Naive B cell (primary cell): ENCODE measurements around the gene HNRNPUL1. TPM values are rescaled to one million over a fixed set of nuclear protein-coding genes. Genes with fewer than 3 reads are reported as not detected.

Experiments used
- ATAC-seq, 2 donors: fragments of 150-1000 bp; cut with Tn5 transposase; 2 replicates each; pipeline ENCODE4 v1.10.0; 2021; ENCODE audit warnings: low read depth in 2 of 2, mild to moderate bottlenecking in 2 of 2, moderate library complexity in 2 of 2
- DNase-seq: peaks from one replicate; pipeline ENCODE4 v3.0.0; 2022
- H3K27ac Mint-ChIP-seq, 6 donors: one replicate each; pipeline ENCODE4 v1.8.0; 2020 to 2022; ENCODE audit warnings: mild to moderate bottlenecking in 6 of 6, mixed read lengths in 6 of 6, moderate library complexity in 5 of 6, inconsistent platforms in 2 of 6
- H3K27me3 Mint-ChIP-seq, 3 donors: one replicate each; pipeline ENCODE4 v1.8.0; 2021 to 2022; ENCODE audit warnings: mixed read lengths in 3 of 3, mild to moderate bottlenecking in 1 of 3
- H3K36me3 Mint-ChIP-seq, 2 donors: one replicate each; pipeline ENCODE4 v1.8.0; 2020 to 2022; ENCODE audit warnings: mixed read lengths in 2 of 2, inconsistent platforms in 1 of 2, mild to moderate bottlenecking in 1 of 2
- H3K4me1 Mint-ChIP-seq, 3 donors: one replicate each; pipeline ENCODE4 v1.8.0; 2020 to 2022; ENCODE audit warnings: mixed read lengths in 3 of 3, inconsistent platforms in 1 of 3, mild to moderate bottlenecking in 1 of 3, moderate library complexity in 1 of 3
- H3K4me3 Mint-ChIP-seq, 8 donors: one replicate each; pipeline ENCODE4 v1.8.0; 2020 to 2022; ENCODE audit warnings: mild to moderate bottlenecking in 8 of 8, mixed read lengths in 8 of 8, moderate library complexity in 8 of 8, inconsistent platforms in 2 of 8
- H3K9me3 Mint-ChIP-seq, 7 donors: one replicate each; pipeline ENCODE4 v1.8.0; 2020 to 2022; ENCODE audit warnings: mixed read lengths in 7 of 7, mild to moderate bottlenecking in 5 of 7, inconsistent platforms in 2 of 7, moderate library complexity in 1 of 7
- polyA plus RNA-seq, 6 donors: library from polyadenylated mRNA; unstranded; fragments of 300-500 nt; fragmentation: Illumina TruSeq; gene quantifications; one replicate each; pipeline ENCODE4 v1.2.3, GENCODE V29; 2021; ENCODE audit warnings: low read depth in 6 of 6

HNRNPUL1 gene
- polyA plus RNA-seq, 6 donors from 2014 or later, result 26.2 to 85.3 (median 54.4) TPM

DNA sequence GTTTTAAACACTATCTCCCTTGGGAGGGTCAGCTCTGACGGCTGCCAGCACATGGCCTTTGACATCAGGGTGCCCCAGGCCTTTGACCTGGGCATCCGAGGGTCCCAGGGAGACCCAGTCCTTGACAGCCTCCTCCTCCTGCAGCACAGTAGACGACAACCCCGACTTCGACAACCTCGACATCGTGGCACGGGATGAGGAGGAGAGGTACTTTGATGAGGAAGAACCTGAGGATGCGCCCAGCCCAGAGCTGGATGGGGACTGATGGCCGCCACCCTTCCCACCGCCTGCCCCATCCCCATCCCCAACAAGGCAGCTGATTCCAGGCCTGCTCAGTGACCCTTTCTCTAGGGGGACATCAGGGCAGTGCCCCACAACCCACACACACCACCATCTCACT is 58.3 kb downstream of the HNRNPUL1 start:
- peaks cover 44 to 64% (median 62%) of the 10 kb centered on the region in 3 donors for H3K4me1 Mint-ChIP-seq
- H3K36me3 Mint-ChIP-seq, result peaks cover 0 to under 1% of the 10 kb centered on the region in 2 donors
- no peaks in the 10 kb centered on the region for H3K27me3 Mint-ChIP-seq
- ATAC-seq (no peak), DNase-seq (no peak)
- H3K27ac Mint-ChIP-seq, result peak overlapping the region; percentile 74 to 98 (median 92)
- H3K9me3 Mint-ChIP-seq, result no peaks in the 10 kb centered on the region
- H3K4me3 Mint-ChIP-seq, result peak overlapping the region in 2 of 8 donors; percentile 20 to 25

DNA sequence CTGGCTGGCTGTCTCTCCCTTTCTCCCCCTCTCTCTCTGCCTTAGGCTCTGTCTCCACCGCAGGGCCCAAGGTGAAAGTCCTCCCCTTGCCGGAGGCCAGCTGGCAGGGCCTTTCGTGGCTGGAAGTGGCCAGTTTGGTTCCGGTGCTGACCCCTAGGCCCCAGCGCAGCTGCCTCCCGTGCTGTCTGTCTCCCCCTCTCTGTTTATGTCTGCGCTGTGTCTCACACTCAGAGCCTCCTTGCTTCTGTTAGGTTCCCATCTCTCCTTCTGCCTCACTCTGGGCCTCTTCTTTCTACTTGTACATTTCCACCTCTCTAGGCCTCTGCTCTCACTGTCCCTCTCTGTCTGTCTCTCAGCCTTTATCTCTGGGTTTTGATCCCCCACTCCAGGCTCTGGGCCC is 58.9 kb downstream of the HNRNPUL1 start:
- ATAC-seq, result no peak
- peaks cover 48 to 64% (median 62%) of the 10 kb centered on the region in 3 donors for H3K4me1 Mint-ChIP-seq
- peak overlapping the region; percentile 74 to 99 (median 94) for H3K27ac Mint-ChIP-seq
- no peak for DNase-seq
- H3K36me3 Mint-ChIP-seq, result no peaks in the 10 kb centered on the region
- no peaks in the 10 kb centered on the region for H3K9me3 Mint-ChIP-seq
- H3K27me3 Mint-ChIP-seq, result no peaks in the 10 kb centered on the region
- peak overlapping the region in 3 of 8 donors; percentile 44 to 72 (median 49) for H3K4me3 Mint-ChIP-seq

DNA sequence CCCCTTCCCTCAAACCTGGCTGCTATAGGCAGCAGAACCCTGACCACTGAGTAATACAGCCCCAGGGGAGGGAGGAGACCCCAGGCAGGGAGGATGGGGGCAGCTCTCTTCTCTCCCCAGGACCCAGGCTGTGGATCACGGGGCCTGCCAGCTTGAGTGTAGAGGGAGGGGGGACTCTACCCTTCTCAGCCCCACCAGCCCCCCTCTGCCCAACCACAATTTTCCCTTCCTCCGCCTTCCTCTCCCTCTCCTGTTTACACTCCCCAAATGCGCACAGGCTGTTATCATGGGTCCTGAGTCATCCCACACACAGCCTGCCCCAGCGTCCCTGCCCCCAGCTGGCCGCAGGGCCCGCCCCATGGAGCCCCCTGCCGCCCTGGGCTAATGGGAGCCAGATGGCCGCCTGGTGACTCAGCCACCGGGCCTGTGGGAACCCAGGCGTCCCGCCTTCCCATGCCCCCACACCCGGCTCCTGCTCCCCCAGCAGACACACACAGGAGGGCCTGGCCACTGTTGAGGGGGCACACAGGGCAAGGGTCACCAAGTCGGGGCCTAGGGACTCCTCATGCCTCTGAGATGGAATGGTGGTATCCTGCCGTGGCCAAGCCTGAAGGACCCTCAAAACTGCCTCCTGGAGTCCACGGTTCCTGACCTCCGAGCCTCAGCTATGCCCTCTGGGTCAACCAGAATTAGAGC is 59.4 kb downstream of the HNRNPUL1 start:
- Mint-ChIP-seq H3K4me1 (peaks cover 53 to 67% (median 63%) of the 10 kb centered on the region in 3 donors), H3K4me3 (peak overlapping the region in 2 of 8 donors; percentile 1 to 41), H3K9me3 (no peaks in the 10 kb centered on the region), H3K36me3 (no peaks in the 10 kb centered on the region), H3K27ac (peak overlapping the region; percentile 11 to 99 (median 98)), H3K27me3 (no peaks in the 10 kb centered on the region)
- DNase-seq (no peak), ATAC-seq (no peak)

DNA sequence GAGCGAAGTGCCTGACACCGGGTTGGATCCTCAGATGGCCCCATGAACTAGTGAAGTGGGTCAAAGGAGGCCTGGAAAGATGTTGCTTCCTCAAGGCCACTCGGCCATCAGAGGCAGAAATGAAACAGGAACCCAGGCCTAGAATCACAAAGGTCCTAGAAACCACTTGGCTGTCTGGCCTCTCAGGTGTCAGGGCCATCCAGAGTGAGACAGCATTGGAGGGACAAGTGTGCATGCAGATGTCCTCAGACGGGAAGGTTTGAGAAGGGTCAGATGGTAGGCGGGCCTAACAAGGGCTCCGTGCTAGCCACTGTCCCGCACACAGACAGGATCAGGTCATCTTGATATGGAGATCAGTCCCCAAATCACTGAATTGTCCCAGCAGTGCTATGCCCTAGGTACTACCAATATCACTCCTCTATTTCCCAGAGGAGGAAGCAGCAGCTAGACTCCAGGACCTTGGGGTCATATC is 60.1 kb downstream of the HNRNPUL1 start:
- H3K4me3 Mint-ChIP-seq, result peak overlapping the region; percentile 29 to 88 (median 68)
- H3K4me1 Mint-ChIP-seq, result peaks cover 59 to 73% (median 70%) of the 10 kb centered on the region in 3 donors
- H3K27ac Mint-ChIP-seq, result peak overlapping the region; percentile 15 to 99 (median 98)
- DNase-seq (no peak), ATAC-seq (no peak)
- H3K9me3 Mint-ChIP-seq, result no peaks in the 10 kb centered on the region
- no peaks in the 10 kb centered on the region for H3K36me3 Mint-ChIP-seq
- H3K27me3 Mint-ChIP-seq, result no peaks in the 10 kb centered on the region

DNA sequence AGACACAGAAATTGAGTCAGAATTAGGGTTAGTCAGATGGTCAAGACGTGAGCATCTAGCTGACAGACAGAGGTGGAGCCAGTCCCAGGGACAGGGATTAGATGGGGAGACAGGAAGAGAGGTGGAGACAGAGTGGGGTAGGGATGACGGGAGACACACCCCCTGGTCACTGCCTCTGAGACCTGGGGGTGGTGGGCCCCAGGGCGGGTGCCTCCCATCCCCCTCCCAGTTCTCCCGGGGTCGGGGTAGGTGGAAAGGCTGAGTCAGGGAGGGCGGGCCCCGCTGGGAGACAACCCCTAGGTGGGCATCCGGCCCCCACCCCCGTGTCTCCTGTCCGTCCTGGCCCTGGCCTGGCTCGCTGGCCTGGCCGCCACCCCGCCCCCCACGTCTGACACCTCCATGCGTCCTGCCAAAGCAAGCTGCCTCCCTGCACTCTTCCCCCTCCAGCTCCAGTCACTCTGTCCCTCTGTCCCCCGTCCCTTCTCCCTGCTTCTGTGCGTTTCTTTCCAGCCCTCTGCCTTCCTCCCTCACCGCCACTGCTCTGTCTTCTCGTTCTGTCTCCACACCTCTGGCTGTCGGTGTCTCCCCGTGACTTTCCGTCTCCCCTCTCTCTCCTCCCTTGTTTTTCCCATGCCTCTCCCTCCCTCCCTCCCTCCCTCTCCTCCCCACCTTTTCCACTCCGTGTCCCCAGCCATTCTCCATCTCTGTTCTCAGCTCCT is 60.9 kb downstream of the HNRNPUL1 start:
- H3K27ac Mint-ChIP-seq, result peak overlapping the region; percentile 95 to 99 (median 98)
- no peaks in the 10 kb centered on the region for H3K9me3 Mint-ChIP-seq
- peaks cover 0 to under 1% of the 10 kb centered on the region in 2 donors for H3K36me3 Mint-ChIP-seq
- no peak for DNase-seq
- H3K4me3 Mint-ChIP-seq, result peak overlapping the region; percentile 35 to 88 (median 74)
- H3K4me1 Mint-ChIP-seq, result peaks cover 59 to 73% (median 70%) of the 10 kb centered on the region in 3 donors
- no peaks in the 10 kb centered on the region for H3K27me3 Mint-ChIP-seq
- ATAC-seq, result no peak

DNA sequence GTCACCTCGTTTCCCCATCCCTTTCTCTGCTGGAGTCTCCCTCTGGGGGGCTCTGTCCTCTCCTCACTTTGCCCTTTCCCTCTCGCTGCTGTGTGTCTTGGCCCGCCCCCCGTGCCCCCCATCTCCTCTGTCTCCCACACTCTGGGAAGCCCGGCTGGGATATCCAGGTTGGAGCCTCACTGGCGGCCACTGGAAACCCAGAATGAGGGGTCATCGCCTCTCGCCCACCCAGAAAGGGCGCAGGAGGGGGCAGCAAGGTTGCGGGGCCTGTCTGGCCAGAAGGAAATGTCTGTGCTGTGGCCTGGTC is 61.4 kb downstream of the HNRNPUL1 start:
- no peaks in the 10 kb centered on the region for H3K9me3 Mint-ChIP-seq
- DNase-seq, result no peak
- peak overlapping the region in 4 of 8 donors; percentile 56 to 76 (median 74) for H3K4me3 Mint-ChIP-seq
- peaks cover 0 to 5% of the 10 kb centered on the region in 2 donors for H3K36me3 Mint-ChIP-seq
- peaks cover 63 to 76% (median 74%) of the 10 kb centered on the region in 3 donors for H3K4me1 Mint-ChIP-seq
- no peaks in the 10 kb centered on the region for H3K27me3 Mint-ChIP-seq
- H3K27ac Mint-ChIP-seq, result peak overlapping the region; percentile 75 to 99 (median 98)
- no peak for ATAC-seq

DNA sequence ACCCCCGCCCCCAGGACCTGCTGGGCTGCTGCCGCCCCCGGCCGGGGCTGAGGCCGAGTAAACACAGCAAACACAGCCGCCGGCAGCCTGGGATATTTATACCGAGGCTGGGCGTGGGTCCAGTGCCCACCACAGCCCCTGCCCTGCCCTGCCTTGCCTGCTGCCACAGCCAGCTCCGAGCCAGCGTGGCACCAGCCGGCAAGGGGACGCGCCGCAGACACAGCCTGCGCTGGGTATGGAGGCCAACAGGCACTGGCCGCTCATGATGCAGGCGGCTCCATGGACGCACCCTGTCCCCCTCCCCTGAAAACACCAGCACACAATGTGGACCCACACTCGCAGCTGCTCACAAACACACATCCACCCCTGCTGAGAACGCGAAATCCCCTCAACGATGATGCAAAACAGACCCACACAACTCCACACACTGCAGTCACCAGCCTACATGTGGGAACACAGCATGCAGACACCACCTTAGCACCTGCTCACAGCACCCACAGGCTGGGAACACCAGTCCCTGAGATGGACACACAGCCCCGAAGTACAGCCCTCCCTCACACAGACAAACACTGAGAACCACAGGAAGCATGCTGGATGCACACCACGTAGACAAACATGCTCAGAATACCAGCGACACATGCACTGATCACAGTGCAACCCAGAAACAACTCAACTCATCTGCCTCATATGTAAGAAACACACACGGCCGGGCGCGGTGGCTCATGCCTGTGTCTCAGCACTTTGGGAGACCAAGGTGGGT is 62.0 kb downstream of the HNRNPUL1 start:
- Mint-ChIP-seq H3K36me3 (peaks cover 0 to 11% of the 10 kb centered on the region in 2 donors), H3K4me1 (peaks cover 67 to 77% (median 72%) of the 10 kb centered on the region in 3 donors), H3K27ac (peak overlapping the region; percentile 93 to 98 (median 98)), H3K4me3 (peak overlapping the region; percentile 64 to 91 (median 88)), H3K9me3 (no peaks in the 10 kb centered on the region), H3K27me3 (no peaks in the 10 kb centered on the region)
- peak; percentile 80 for DNase-seq
- peak; percentile 54 to 56 for ATAC-seq

DNA sequence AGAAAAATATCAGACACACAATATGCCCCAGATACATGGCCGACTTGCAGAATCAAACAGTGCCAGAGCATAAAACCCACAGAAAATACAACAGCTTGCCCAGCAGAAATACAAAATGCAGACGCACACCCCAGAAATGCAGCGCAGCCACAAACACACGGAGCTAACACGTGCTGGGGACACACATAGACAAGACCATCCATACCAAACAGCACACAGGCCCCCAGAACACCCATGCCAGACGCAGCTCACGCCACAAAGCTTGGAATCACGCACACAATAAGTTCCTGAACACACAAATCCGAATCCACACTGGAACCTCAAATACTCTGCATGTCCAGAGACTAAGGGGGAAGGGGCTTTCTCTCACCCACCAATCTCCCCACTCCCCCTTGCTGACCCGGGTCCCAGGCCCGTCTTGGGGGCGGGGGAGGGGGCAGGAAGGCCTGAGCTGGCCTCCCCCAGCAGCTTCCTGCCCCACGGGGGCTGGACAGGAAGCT is 63.0 kb downstream of the HNRNPUL1 start:
- ATAC-seq, result no peak
- no peaks in the 10 kb centered on the region for H3K9me3 Mint-ChIP-seq
- no peaks in the 10 kb centered on the region for H3K27me3 Mint-ChIP-seq
- no peak for DNase-seq
- H3K4me3 Mint-ChIP-seq, result peak overlapping the region; percentile 64 to 91 (median 88)
- H3K36me3 Mint-ChIP-seq, result peaks cover 5 to 21% of the 10 kb centered on the region in 2 donors
- H3K4me1 Mint-ChIP-seq, result peaks cover 72 to 86% (median 77%) of the 10 kb centered on the region in 3 donors
- H3K27ac Mint-ChIP-seq, result peak overlapping the region; percentile 93 to 98 (median 98)

DNA sequence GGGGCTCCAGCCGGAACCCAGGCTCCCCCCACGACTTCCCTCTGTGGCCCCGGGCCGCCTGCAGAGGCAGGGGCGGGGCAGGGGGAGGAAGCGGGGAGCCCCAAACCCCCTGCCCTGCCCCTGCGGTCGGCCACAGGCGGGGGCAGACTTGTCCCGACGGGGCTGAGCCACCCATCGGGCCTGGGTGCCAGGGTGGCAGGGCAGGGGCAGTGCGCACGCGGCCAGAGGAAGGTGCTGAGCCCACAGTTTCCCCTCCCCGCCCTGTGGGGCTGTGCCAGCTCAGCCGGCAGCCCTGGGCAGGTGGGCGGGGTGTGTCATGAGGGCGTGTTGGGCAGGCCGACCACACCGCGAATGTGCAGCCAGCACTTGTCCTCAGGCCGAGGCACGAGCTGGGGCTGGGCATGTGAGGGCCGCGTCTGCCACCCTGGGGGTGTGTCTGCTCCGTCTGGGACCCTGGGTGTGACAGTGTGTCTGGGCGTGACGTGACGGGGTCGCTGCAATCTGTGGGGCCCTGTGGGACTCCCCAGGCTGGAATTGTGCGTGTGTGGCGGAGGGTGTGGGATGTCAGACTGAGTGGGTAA is 63.5 kb downstream of the HNRNPUL1 start:
- no peaks in the 10 kb centered on the region for H3K27me3 Mint-ChIP-seq
- peak overlapping the region; percentile 78 to 91 (median 86) for H3K4me3 Mint-ChIP-seq
- no peaks in the 10 kb centered on the region for H3K9me3 Mint-ChIP-seq
- peaks cover 5 to 24% of the 10 kb centered on the region in 2 donors for H3K36me3 Mint-ChIP-seq
- DNase-seq (peak; percentile 88), ATAC-seq (peak; percentile 53 to 59)
- H3K27ac Mint-ChIP-seq, result peak overlapping the region; percentile 96 to 100 (median 98)
- peaks cover 69 to 82% (median 79%) of the 10 kb centered on the region in 3 donors for H3K4me1 Mint-ChIP-seq

DNA sequence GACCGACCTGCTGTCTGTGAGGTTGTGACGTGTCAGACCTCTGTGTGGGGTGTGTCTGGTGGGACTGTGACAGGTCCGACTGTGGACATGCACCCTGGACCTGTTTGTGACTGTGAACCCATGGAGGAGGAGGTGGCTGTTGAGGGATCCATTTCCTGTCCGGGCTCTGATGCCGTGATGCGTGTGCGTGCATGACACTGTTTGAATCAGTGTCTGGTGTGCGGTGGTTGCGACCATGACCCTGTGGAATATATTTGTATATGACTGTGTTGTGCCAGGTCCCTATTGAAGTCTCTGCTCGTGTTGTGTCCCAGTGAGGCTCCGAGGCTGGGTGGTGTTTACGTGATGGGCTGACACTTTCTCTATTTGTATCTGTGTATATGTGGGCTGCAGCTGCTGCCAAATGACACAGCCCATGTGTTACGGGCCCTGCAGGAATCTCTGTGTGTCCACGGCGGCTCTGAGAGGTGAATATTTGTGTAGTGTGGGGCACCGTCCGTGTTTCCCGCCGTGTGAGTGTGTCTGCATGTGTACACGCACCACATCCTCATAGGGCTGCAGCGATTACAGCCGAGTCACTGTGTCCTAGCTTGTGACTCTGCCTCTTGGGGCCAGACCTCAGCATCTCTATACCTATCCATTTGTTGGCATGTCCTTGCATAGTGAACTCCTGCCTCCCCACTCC is 64.1 kb downstream of the HNRNPUL1 start:
- Mint-ChIP-seq H3K4me3 (peak overlapping the region; percentile 77 to 91 (median 84)), H3K27me3 (no peaks in the 10 kb centered on the region), H3K36me3 (peaks cover 5 to 28% of the 10 kb centered on the region in 2 donors), H3K27ac (peak overlapping the region; percentile 96 to 100 (median 98)), H3K9me3 (no peaks in the 10 kb centered on the region), H3K4me1 (peaks cover 65 to 76% (median 75%) of the 10 kb centered on the region in 3 donors)
- DNase-seq (no peak), ATAC-seq (peak; percentile 2)

DNA sequence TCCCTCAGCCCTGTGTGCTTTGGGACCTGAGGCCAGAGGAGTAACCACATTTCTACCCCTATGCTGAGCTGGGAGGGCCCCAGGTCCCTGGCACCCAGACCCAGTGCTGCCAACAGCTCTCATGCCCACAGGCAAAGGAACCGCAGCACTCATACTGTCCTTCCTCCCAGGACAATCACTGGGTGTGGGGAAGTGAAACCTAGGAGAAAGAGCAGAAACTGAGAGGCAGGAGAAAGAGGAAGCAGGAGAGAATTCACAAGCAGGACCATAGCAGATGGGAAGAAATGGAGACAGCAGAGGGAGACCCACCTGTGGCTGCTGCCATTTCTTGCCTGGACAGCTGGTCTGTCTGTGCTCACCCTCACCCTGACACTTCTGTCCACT is 64.7 kb downstream of the HNRNPUL1 start:
- peaks cover 67 to 72% (median 72%) of the 10 kb centered on the region in 3 donors for H3K4me1 Mint-ChIP-seq
- H3K9me3 Mint-ChIP-seq, result no peaks in the 10 kb centered on the region
- H3K36me3 Mint-ChIP-seq, result peaks cover 5 to 28% of the 10 kb centered on the region in 2 donors
- ATAC-seq, result no peak
- peak overlapping the region; percentile 96 to 100 (median 98) for H3K27ac Mint-ChIP-seq
- H3K27me3 Mint-ChIP-seq, result no peaks in the 10 kb centered on the region
- peak; percentile 37 for DNase-seq
- peak overlapping the region; percentile 77 to 91 (median 84) for H3K4me3 Mint-ChIP-seq

DNA sequence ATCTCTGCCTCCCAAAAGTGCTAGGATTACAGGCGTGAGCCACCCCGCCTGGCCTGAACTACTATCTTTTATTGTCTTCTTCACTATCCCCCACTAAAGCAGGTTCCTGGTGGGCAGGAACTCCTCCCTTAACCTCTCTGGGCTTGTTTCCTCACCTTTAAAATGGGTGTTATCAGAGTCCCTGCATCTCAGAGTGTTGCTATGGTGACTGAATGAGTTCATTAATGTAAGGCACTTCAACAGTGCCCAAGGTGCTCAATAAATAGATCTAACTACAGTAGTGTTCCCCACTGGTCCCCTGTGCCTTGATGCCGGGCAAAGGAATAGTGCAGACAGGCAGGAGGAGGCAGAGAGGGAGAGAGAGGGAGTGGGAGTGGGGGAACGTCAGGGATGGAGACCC is 66.3 kb downstream of the HNRNPUL1 start:
- Mint-ChIP-seq H3K27me3 (no peaks in the 10 kb centered on the region), H3K4me3 (peak overlapping the region; percentile 40 to 84 (median 67)), H3K36me3 (peaks cover 8 to 28% of the 10 kb centered on the region in 2 donors), H3K9me3 (no peaks in the 10 kb centered on the region), H3K27ac (peak overlapping the region; percentile 42 to 98 (median 80)), H3K4me1 (peaks cover 63 to 67% (median 65%) of the 10 kb centered on the region in 3 donors)
- ATAC-seq (no peak), DNase-seq (no peak)
